Gastrocnemius medialis (tissue), 4 donors: ENCODE data around the gene FGD5.

Source experiments
- POLR2A ChIP-seq, 2 donors: fragments of 450-650 bp; IDR thresholded peaks; one replicate each; pipeline ENCODE4 v1.6.1; 2017; ENCODE audit warnings: antibody characterized with exemption in 2 of 2, mild to moderate bottlenecking in 2 of 2, moderate library complexity in 2 of 2
- TF ChIP-seq, protein P1 (sequence below), 5 experiments: fragments of 450-650 bp in 3 of 5; fragments of 200-600 bp in 2 of 5; sonication (generic) in 2 of 5; IDR thresholded peaks in 4 of 5; conservative IDR thresholded peaks in 1 of 5; 1 replicate in 4 of 5; 2 replicates in 1 of 5; pipeline ENCODE4 v1.5.1; 2016 to 2019; ENCODE audit warnings: antibody characterized with exemption in 5 of 5, mild to moderate bottlenecking in 3 of 5, moderate library complexity in 3 of 5

DNA sequence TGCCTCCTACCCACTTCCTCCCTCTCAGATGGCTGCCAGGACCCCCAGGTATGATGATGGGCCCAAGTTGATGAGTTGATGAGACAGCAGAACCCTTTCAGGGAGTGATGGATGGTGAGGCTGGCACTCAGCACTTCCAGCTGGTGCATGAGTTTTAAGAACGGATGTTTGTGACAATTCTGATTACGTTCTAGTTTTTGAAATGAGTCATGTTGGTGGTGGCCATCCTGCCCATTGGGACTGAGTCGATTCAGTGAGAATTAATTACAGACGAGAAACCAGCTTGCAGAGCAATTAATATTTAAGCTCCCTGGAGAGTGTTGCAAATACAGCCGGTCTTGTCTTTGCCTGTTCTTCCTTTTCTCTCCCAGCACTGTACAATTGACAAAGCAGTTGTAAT, 71.7 kb downstream of the FGD5 start:
- TF ChIP-seq, protein P1, sequence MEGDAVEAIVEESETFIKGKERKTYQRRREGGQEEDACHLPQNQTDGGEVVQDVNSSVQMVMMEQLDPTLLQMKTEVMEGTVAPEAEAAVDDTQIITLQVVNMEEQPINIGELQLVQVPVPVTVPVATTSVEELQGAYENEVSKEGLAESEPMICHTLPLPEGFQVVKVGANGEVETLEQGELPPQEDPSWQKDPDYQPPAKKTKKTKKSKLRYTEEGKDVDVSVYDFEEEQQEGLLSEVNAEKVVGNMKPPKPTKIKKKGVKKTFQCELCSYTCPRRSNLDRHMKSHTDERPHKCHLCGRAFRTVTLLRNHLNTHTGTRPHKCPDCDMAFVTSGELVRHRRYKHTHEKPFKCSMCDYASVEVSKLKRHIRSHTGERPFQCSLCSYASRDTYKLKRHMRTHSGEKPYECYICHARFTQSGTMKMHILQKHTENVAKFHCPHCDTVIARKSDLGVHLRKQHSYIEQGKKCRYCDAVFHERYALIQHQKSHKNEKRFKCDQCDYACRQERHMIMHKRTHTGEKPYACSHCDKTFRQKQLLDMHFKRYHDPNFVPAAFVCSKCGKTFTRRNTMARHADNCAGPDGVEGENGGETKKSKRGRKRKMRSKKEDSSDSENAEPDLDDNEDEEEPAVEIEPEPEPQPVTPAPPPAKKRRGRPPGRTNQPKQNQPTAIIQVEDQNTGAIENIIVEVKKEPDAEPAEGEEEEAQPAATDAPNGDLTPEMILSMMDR (IDR thresholded peaks at IDR 0.05 in 4 of 5, conservative IDR thresholded peaks at IDR 0.05 in 1 of 5): no peak
- no peak for TF ChIP-seq POLR2A (IDR thresholded peaks at IDR 0.05)
